ENCODE measurements around the gene ZMYND10. TPM values are rescaled to one million over a fixed set of nuclear protein-coding genes. Genes with fewer than 3 reads are reported as not detected.

ZMYND10 gene
- total RNA-seq, 2 donors from 2014 or later: 0.26 to 0.31 TPM

DNA sequence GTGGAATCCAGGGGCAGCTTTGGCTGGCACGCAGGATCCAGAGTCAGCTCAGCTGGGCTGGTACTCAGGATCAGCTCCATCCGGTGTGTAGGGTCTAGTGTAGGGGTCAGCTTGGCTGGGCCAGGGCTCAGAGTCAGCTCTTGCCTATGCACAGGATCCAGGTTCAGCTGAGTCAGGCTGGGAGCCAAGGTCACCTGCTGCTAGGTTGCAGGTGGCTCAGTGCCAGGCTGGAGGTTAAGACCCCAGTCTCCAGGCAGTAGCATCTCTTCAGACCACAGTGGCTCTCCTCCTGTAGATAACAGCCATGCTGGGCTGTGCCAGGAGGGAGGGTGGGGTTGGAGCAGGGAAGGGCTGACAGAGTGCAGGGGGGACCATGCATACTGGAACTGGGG lies 48.2 kb downstream of the ZMYND10 start:
- Histone ChIP-seq H3K27ac (no peak overlapping the region), H3K27me3 (no peaks in the 10 kb centered on the region), H3K4me1 (peaks cover 0 to 46% of the 10 kb centered on the region in 2 donors), H3K9me3 (no peaks in the 10 kb centered on the region), H3K4me3 (no peak overlapping the region), H3K36me3 (no peaks in the 10 kb centered on the region)
- TF ChIP-seq, protein P1, sequence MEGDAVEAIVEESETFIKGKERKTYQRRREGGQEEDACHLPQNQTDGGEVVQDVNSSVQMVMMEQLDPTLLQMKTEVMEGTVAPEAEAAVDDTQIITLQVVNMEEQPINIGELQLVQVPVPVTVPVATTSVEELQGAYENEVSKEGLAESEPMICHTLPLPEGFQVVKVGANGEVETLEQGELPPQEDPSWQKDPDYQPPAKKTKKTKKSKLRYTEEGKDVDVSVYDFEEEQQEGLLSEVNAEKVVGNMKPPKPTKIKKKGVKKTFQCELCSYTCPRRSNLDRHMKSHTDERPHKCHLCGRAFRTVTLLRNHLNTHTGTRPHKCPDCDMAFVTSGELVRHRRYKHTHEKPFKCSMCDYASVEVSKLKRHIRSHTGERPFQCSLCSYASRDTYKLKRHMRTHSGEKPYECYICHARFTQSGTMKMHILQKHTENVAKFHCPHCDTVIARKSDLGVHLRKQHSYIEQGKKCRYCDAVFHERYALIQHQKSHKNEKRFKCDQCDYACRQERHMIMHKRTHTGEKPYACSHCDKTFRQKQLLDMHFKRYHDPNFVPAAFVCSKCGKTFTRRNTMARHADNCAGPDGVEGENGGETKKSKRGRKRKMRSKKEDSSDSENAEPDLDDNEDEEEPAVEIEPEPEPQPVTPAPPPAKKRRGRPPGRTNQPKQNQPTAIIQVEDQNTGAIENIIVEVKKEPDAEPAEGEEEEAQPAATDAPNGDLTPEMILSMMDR (IDR thresholded peaks at IDR 0.05): no peak
- no peak for DNase-seq (ENCODE audit: low spot score)

DNA sequence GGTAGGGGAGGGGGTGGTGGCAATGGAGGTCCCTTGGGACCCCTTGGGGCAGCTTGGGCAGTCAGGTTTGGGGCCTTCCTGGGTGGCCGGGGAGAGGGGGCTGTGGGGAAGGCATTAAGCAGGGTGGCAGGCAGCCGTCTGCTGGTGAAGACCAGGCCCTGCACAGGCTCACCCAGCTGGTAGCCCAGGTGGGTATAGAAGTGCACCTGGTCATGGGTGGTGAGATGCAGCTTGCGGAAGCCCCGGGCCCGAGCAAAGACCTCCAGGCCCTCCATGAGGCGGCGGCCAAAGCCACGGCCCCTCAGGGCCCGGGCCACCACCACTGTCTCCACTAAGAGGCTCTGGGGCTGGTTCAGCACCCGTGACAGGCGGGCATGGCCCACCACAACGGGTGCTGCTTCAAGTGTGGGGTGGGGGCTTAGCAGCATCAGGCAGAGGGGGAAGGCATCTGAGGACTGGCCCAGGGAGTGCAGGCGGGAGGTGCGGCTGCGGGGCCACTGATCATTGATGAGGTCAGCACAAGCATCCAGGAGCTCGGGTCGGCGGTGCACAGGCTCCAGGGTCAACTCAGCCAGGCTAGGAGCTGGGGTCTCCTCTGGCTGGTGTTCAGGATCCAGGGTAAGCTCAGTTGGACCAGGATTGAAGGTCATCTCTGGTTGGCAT lies 48.7 kb downstream of the ZMYND10 start:
- no peaks in the 10 kb centered on the region for H3K36me3 ChIP-seq
- H3K27me3 ChIP-seq: no peaks in the 10 kb centered on the region
- TF ChIP-seq, protein P1 (IDR thresholded peaks at IDR 0.05): no peak
- H3K9me3 ChIP-seq: no peaks in the 10 kb centered on the region
- peaks cover 0 to 44% of the 10 kb centered on the region in 2 donors for H3K4me1 ChIP-seq
- DNase-seq (ENCODE audit: low spot score): no peak
- no peak overlapping the region for H3K4me3 ChIP-seq
- no peak overlapping the region for H3K27ac ChIP-seq

DNA sequence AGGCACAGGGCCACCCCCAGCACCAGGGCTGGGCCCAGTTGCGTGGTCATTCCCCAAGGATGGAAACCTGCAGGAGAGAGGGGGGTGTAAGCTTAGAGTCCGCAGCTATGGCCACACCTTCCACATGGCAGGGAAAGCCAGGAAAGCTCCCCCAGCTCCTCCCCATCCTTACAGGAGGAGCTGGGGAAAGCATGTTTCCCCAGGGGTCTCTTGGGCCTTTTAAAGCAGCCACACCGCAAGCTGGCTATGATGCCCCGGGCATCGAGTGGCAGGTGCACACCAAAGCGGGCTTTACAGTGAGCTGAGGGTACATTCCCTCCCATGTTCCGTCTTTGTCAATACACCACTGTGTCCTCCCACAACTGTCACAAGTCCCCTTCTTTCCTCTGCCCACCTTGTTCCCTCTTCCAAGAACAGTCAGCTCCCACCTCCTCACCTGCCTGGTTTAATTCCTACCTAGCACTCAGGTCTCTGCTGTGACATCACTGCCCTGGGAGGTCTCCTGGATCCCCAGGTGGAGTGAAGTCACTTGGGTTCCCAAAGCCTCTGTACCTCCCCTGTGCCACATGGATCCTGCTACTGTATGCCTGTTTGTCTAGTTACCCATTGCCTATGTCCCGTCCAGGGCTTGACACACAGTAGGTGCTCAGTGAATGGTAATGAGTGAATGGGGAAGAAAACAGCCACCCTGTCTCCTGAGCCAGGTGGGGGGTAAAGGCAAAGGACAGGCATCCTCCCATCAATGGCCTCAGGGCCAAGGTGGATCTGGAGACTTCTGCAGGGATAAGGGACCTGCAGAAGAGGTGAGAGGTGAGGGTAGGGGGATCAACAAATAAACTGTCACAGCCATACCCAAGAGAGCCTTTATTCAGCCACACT lies 49.7 kb downstream of the ZMYND10 start:
- TF ChIP-seq, protein P1 (IDR thresholded peaks at IDR 0.05): no peak
- DNase-seq (ENCODE audit: low spot score): no peak
- H3K4me3 ChIP-seq: no peak overlapping the region
- H3K27me3 ChIP-seq: no peaks in the 10 kb centered on the region
- no peak overlapping the region for H3K27ac ChIP-seq
- no peaks in the 10 kb centered on the region for H3K9me3 ChIP-seq
- no peaks in the 10 kb centered on the region for H3K36me3 ChIP-seq
- H3K4me1 ChIP-seq: peaks cover 0 to 49% of the 10 kb centered on the region in 2 donors

DNA sequence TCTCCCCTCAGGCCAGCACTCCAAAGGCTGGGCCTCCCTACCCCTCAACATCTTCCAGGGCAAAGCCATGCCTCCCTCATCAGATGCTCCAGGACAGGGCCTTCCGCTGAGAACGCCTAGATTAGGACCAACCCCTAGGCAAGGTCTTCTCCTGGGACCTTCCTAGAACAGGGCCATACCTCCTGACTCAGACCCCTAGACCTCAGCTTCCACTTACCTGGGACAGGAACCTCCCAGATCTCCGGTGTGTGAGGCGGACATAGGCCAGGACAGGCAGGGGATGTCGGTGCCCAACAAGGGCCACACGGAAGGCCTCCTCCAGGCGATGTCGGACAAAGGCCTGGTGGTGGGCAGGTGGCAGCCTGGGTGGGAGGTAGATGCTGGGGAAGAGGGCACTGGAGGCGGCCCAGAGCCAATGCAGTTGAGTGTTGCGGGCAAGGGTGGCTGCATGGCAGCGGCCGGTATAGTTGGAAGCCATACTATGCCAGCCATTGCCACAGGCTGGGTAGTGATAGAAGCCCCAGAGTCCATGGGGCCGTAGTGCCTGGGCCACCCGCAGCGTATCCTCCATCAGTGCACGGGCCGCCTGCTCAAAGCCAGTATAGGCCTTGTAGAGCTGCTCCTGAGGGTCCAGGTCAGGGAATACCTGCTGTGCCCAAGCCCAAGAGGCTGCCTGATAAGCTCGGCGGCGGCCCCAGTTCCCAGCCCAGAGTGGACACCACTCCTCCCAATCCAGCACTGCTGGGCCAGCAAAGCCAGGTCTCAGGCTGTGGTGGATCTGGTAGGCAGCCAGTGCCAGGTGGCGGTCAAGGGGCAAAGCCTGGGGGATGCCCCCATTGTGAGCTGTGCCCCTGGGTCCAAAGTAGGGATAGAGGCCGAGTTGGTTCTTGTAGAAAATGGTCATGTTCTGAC lies 50.8 kb downstream of the ZMYND10 start:
- Histone ChIP-seq H3K9me3 (no peaks in the 10 kb centered on the region), H3K4me1 (peaks cover 0 to 46% of the 10 kb centered on the region in 2 donors), H3K36me3 (peaks cover 8% of the 10 kb centered on the region), H3K27me3 (no peaks in the 10 kb centered on the region), H3K27ac (no peak overlapping the region), H3K4me3 (no peak overlapping the region)
- TF ChIP-seq, protein P1 (IDR thresholded peaks at IDR 0.05): no peak
- DNase-seq (ENCODE audit: low spot score): no peak

DNA sequence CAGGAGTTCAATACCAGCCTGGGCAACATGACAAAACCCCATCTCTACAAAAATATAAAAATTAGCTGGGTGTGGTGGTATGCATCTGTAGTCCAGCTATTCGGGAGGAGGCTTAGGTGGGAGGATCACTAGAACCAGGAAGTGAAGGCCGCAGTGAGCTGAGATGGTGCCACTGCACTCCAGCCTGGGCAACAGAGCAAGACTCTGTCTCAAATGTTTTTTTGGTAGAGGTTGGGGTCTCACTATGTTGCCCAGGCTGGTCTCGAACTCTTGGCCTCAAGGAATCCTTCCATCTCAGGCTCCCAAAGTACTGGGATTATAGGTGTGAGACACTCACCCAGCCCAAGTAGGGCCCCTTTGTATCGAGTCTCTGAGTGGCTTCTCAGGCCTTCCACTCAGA lies 51.4 kb downstream of the ZMYND10 start:
- TF ChIP-seq, protein P1 (IDR thresholded peaks at IDR 0.05): no peak
- H3K36me3 ChIP-seq: peaks cover 15% of the 10 kb centered on the region
- H3K4me3 ChIP-seq: no peak overlapping the region
- no peaks in the 10 kb centered on the region for H3K9me3 ChIP-seq
- no peak overlapping the region for H3K27ac ChIP-seq
- no peak for DNase-seq (ENCODE audit: low spot score)
- H3K4me1 ChIP-seq: peaks cover 0 to 44% of the 10 kb centered on the region in 2 donors
- no peaks in the 10 kb centered on the region for H3K27me3 ChIP-seq
